ENCODE measurements around the gene SIK1.
"Not testable (repeated sequence)": the region's sequence is repeated elsewhere in the genome, so short reads cannot be mapped to it uniquely, and the experiment has no call there.

SIK1 gene

DNA sequence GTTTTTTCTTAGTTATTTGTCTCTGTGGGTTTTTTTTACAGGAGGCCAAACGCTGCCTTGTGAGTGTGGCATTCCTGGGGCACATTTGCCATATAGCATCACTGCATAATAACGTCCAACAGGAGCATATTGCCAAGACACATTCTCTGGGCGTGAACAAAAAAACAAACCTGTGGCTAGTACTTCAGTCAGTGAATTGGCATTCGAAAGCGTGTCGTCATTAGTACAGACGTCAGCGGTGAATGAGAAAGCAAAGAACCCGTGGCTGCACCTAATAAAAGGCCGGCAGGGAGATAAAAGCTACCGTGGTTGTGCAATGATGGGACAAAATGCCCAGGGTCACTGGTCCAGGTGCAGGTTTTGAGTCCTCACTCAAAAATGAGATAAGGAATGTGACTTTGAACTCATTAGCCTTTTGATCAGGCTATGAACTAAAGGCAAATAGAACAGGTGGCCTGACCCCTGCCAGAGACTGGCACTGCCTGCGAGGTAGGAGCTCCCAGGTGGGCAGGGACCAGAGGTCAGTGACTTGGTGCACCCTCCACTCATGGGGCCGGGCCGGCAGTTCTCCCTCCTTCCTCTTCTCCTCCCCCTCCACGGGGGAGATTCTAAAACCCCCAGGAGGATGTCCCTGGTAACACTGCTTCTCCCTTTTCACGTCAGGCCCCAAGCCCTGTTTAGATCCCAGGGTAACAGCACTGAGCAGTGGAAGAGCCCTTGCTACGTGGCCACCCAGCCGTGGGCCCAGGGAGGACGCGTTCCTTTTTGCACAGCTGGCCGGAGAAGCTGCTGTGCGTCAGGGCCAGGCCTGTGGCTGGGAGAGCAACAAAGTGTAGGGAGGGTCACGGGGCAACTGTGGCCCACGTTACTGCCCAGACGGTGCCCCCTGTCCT lies 14.2 kb upstream of the SIK1 start:
- not testable (repeated sequence) for DNase-seq (ENCODE audit: low read depth in 4 of 4, low spot score in 1 of 4)

DNA sequence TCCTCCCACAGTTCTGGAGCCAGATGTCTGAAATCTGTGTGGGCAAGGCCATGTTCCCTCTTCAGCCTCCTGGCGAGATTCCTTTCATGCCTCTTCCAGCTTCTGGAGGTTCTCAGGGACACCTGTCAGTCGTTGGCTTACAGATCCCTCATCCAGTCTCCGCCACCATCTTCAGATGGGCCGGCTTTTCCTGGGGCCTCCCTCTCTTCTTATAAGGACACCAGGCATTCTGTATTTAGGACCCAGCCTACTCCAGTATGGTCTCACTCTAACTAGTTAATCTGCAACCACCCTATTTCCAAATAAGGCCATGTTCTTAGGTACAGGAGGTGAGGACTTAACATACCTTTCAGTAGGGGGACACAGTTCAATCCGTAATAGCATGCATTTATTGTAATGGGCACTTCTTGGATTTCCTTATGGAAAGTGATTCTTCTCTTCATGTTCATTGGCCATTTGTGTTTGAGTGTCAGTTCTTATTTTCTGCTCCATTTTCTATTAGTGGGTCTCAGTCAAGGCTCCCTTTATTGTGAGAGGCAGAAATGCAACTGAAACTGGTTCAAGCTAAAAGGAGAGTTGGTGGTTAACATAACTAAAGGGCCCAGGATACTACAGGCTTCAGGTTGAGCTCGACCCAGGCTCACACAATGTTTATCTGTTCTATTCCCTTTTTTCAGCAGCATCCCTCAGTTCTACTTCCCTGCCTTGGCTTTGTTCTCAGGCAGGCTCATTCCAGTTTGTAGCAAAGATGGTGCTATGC lies 12.6 kb upstream of the SIK1 start:
- DNase-seq (ENCODE audit: low read depth in 4 of 4, low spot score in 1 of 4), result not testable (repeated sequence)

DNA sequence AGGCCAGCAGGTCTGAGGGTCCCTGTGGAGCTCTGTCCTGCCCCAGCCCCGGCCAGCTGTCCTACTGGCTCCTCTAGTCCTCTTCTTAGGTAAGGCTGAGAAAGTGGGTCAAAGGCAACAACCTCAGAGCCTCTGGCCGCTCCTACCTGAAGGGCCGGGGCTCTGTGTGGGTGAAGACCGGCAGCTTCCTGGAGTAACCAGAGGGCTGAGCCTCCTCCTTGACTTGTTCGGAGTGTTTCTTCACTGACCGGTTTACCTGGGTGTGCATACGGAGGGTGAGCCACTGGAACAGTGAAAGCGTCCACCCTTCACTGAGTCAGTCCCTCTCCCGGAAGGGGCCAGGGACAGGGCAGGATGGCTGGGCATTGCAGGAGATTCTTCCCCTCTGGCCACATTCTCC lies 9.3 kb upstream of the SIK1 start:
- DNase-seq (ENCODE audit: low read depth in 4 of 4, low spot score in 1 of 4), result not testable (repeated sequence)

DNA sequence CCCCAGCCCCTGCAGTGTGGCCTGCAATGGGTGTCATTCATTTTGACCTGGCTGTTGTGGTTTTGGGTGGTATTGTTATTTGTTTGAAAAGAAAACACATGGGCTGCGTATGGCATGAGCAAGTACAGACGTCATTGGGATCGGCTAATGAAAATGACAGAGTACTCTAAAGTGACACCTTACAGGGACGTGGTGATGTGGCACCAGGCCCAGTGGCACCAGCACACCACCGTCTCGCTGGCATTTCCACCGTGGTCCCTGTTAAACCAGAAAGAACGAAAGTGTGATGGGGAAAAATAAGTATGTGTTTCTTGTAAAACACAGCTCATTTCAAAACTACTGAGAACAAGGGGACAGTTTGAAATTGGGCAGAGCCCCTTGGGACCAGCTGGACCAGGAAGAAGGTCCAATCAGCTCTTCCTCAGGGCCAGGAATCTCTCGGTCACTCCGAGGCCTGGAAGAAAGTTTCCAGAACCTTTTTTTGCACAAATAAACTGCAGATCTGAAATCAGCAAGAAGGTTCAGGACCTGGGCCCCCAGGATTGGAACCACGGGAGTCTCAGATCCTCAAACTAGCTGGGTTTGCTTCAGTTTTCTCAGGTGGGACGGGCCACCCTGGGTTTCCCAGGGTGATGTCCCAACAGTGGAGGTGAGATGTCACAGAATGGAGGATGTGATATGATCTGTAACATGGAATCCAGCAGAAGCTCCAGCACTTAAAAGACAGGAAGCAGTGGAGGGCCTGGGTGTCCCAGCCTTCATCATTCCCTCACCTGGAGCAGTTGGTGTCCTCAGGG lies 6.6 kb upstream of the SIK1 start:
- DNase-seq (ENCODE audit: low read depth in 4 of 4, low spot score in 1 of 4), result not testable (repeated sequence)

DNA sequence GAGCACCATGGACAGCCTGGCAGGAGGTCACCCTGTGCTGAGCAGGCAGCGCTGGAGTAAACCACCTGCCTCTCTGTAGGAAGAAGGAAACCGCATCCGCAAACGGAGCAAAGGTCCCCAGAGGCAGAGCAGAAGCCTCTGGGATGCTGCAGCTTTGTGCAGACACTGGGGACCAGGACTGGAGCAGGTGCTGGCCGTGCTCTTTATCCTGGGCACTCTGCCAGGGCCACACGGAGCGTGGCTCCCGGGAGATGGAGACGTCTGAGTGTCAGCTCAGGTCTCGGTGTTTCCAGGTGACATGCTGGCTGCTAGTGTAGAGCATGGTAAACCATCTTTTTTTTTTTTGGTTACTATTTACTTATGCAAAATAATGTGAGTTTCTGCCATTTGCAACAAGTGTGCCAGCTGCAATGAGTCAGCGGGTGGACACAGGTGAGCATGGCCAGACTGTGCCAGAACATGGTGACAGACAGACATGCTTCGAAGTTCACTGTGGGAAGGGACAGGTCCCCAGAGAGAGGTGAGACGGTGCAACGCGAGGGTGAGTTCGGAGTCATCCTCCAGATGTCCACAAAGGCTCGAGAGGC lies 4.0 kb upstream of the SIK1 start:
- DNase-seq (ENCODE audit: low read depth in 4 of 4, low spot score in 1 of 4), result not testable (repeated sequence)

DNA sequence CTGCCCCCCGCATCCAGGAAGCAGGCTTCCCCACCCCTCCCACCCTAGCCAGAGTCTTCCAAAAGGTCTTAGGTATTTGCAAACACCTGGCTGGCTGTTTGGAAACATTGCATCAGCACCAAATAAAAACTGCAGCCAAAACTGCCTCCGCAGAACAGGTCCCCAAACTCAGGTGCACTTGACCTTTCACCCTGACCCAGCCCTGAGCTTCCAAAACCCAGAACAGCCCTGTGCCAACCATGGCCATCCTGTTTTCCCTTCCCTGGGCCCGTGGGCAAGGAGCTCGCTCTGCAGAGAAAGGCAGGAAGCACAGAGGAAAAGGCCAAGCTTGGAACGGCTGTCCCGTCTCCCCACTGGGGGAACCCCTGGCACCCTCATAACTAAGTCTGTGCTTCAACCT lies 2.0 kb upstream of the SIK1 start:
- DNase-seq (ENCODE audit: low read depth in 4 of 4, low spot score in 1 of 4), result not testable (repeated sequence)

DNA sequence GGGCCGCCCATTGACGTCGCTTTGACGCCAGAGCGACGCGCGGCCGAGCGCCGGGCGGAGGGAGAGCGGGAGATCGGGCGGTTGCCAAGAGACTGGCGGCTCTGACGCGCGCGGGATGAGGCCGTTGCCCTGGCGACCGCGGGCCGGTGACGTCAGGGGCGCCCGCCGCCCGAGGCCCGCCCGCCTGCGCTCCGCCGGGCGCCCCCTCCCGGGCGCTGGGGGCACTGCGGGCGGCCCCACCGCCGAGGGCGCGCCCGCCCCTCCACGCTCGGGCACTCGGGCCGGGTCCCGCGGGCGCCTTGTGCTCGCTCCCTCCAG lies 270 bp upstream of the SIK1 start:
- DNase-seq (ENCODE audit: low read depth in 4 of 4, low spot score in 1 of 4), result not testable (repeated sequence)

DNA sequence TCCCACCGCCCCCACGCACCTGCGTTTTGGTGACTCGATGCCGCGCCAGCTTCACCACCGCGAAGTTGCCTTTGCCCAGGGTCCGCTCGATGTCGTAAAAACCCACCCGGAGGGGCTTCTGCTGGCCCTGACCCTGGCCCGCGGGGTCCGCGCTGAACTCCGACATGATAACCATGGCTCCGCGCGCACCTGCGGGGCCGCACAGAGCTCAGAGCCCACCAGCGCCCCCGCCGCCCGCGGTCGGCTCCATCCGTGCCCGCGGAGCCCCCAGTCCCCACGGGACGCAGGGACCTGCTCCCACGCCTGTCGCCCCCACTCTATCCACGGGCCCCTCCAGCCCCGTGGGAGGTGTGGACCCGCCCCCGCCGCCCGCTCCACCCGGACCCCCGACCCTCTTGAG lies 927 bp downstream of the SIK1 start:
- not testable (repeated sequence) for DNase-seq (ENCODE audit: low read depth in 4 of 4, low spot score in 1 of 4)

DNA sequence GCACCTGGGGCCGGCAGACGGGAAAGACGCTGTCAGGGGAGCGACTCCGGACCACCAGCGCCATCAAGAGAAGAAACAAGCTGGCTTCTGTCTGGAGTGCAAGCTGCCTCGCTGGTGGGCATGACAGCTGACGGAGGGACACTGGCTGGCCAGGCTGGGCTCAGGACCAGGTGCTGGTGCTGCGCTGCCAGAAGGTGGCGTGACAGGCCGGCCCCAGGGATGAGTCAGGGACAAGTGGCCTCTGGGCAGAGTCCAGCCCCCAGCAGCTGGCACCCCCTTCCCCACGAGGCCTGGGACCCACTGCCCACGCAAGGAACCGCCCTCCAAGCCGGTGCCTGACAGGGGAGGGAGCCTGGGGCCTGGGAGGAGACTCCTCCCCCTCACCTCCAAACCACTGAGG lies 7.5 kb downstream of the SIK1 start:
- not testable (repeated sequence) for DNase-seq (ENCODE audit: low read depth in 4 of 4, low spot score in 1 of 4)

DNA sequence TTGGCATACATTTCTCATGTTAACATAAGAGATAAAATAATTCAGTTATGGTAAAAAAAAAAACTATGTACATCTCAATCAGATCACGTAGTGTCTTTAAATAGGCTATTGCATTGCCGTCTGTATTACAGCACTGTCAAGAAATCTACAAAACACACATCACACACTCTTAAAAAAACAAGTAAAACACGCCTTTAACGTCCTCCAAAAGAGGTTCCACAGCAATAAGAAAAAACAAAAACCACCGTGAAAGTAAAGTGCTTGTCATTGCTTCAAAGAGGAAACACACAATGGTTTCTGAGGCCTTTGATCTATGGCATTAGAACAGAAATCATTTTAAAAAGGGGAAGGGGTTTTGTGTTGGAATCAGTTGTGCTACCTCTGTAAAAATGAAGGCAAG lies 12.4 kb downstream of the SIK1 start:
- not testable (repeated sequence) for DNase-seq (ENCODE audit: low read depth in 4 of 4, low spot score in 1 of 4)

DNA sequence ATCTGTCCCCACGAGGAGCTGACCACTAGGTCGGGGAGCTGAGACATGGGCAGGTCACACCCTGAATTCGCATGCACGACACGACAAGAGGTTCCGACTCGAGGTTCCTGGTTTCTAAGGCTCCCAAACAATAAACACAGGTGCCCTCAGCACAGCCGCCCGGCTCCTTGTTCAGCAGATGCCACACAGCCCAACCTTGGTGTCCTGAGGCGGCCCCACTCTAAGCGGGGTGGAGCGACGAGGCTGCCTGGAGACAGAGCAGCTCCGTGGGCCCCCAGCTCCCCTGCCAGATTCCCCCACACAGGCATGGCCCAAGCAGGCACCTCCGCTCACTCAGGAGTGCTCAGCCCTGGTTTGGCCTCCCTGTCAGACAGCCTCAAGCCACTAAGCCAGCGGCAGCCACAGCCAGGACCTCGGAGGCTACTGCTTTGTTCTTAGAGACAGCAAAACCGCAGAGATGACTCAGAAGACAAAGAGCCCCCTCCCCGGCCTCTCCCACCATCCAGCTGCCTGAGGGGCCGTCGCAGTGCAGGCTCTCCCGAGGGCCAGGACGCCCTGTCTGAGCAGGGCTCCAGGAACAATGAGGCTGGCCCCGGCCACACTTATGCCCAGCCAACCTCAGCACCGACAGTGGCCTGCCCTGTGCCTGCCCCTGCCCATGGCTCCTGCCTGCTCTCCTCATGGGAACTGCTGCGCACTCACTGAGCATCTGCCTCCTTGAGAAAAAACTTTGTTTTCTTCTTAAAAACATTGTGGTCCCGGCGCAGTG lies 14.7 kb downstream of the SIK1 start:
- DNase-seq (ENCODE audit: low read depth in 4 of 4, low spot score in 1 of 4), result not testable (repeated sequence)

DNA sequence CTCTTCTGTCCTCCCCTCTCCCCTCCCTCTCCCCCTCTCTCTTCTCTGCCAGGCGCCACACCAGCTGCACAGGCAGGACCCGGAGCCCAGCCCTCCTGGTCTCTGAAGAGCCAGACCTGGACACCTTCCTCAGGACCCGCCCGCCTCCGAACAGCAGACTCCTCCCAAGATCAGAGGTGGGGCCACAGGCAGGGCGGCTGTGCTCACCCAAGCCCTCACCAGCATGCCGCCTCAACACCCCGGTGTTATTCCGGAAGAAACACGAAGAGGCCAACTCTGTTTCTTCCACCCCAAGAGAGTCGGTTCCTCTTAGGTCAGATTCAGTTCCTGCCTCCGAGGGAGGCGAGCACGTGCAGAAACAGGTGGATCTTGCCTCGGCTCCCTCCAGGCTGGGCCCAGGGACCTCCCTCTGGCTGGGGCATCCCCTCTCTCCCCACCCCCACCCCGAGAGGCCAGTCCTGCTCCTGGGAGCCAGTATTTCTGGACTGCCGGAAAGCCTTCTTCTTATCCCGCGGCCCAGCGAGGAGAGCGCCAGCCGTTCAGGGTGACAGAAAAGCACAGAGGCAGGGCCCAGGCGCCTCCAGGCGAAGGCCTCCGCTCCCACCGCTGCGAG lies 16.4 kb downstream of the SIK1 start:
- DNase-seq (ENCODE audit: low read depth in 4 of 4, low spot score in 1 of 4), result not testable (repeated sequence)

DNA sequence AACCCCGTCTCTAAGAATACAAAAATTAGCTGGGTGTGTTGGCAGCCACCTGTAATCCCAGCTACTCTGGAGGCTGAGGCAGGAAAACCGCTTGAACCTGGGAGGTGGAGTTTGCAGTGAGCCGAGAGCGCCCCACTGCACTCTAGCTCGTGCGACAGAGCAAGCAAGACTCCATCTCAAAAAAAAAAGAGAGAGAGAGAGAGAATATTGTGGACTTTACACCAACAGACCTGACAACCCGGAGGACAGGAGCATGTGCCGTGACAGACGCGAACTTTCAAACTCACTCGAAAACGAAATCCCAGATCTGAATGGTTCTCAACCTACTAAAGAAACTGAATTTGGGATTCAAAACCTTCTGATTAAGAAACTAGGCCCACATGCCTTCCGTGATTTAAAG lies 19.8 kb downstream of the SIK1 start:
- not testable (repeated sequence) for DNase-seq (ENCODE audit: low read depth in 4 of 4, low spot score in 1 of 4)

DNA sequence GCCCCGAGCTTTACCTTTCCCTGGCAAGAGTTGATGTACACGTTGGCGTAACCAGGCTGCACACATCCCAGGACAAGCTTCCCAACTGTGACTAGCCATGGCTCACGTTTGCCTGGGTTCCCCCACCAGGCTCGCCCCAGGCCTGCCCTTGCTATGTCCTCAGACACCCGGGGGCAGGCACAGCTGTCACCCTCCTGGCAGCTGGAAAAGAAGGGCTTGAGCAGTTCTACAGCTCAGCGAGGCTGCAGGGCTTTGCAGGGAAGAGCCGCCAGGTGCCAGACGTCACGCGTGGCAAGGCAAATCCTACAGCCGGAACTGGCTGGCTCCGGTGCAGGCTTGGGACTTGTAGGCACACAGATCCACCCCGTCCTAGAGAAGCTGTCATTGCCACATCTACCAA lies 22.5 kb downstream of the SIK1 start:
- DNase-seq (ENCODE audit: low read depth in 4 of 4, low spot score in 1 of 4), result not testable (repeated sequence)

DNA sequence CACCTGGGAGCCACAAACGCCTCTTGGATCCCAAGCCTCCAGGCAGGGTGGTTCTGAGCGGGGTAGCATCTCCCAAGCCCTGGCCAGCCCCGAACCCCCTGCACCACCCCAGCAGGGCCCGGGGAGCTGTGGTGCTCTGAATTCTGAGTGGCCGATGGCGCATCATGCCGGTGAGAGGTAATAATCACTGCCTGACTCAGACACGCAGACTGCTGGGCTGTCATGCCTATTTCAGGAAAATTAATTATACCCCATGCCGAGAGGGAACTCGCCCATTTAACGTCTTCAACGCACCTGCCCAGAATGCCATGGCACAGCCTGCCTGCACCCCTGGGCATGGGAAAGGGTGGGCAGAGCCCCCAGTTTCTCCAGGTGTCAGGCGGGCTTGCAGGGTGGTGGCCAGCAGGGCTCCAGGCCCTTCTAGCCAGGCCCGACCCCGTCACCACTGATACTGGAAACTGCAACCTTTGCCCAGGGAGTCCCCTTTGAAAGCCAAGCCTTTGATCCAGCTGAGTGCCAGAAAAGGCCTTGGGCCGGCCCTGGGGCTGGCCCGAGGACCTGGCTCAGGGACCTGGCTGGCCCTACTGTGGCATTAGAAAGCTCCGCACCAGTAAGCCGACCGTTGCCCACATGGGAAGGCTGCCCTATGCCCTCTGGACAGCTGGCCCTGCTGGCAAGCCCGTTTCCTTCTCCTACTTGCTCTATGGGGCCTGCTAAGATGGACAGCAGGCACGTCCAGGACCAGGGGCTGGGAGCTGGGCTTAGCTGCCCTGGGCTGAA lies 23.1 kb downstream of the SIK1 start:
- not testable (repeated sequence) for DNase-seq (ENCODE audit: low read depth in 4 of 4, low spot score in 1 of 4)

DNA sequence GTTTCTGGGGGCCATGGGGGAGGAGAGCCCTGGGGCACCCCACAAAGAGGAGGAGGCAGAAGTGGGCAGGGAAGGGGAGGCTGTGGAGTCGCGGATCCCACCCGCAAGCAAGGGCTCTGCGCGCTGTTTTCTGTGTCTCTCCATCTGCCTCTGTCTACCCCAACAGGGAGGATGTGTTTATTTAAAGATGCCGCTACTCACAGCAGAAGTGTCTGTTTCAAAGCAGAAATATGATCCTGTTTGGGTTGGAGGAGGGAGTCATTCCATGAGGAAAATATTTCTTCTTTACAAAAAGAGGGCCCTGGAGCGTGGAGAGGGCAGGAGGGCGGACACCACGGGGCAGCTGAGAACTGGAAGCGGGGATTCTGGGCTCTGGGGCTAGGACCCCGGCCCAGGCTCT lies 25.8 kb downstream of the SIK1 start:
- not testable (repeated sequence) for DNase-seq (ENCODE audit: low read depth in 4 of 4, low spot score in 1 of 4)

DNA sequence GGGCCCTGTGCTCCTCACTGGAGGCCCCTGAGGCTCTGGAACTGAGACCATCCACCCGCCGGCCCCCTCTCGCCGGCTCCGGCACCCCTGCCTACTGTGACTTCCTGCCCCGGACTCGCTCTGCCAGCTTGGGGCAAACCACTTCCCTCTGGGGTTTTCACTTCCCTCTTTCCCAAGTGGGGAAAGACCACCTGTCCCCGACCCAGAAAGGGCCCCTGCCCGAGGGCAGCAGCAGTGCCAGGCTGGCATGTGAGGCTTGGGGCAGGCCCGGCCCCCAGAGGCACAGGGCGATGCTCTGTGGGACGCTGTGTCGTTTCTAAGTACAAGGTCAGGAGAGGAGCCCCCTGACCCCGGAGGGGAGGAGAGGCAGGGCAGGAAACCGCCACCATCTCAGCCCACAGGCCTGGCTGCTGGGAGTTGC lies 27.3 kb downstream of the SIK1 start:
- DNase-seq (ENCODE audit: low read depth in 4 of 4, low spot score in 1 of 4), result not testable (repeated sequence)

DNA sequence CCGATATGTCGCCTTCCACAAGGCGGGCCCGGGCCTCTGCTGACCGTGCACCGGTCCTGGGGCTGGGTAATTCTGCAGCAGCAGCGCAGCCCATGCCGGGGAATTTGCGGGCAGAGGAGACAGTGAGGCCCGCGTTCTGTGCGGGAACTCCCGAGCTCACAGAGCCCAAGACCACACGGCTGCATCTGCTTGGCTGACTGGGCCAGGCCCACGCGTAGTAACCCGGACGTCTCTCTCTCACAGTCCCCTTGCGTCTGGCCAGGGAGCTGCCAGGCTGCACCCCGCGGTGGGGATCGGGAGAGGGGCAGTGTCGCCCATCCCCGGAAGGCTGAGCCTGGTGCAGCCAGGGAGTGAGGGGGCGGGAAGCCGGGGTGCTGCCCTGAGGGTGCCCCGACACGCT lies 27.8 kb downstream of the SIK1 start:
- not testable (repeated sequence) for DNase-seq (ENCODE audit: low read depth in 4 of 4, low spot score in 1 of 4)

DNA sequence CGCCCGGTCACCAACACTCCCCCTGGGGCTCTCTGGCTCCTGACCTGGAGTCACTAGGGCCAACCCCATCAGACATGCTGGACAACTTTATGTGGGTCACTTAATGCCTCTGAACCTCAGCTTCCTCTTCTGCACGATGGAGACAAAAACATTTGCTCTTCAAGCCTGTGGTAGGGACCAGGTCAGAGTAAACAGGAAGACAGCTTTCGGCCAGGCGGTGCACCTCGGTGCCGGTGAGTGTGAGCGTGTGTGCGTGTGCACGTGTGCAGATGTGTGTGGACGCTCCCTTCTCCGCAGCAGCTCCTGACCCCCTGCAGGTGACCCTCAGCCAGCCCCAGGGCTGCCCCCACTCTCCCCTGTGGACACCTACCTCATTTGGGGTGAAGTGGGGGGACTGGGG lies 28.4 kb downstream of the SIK1 start:
- not testable (repeated sequence) for DNase-seq (ENCODE audit: low read depth in 4 of 4, low spot score in 1 of 4)
